ENCODE data around the gene RBBP7.

RBBP7 gene

DNA sequence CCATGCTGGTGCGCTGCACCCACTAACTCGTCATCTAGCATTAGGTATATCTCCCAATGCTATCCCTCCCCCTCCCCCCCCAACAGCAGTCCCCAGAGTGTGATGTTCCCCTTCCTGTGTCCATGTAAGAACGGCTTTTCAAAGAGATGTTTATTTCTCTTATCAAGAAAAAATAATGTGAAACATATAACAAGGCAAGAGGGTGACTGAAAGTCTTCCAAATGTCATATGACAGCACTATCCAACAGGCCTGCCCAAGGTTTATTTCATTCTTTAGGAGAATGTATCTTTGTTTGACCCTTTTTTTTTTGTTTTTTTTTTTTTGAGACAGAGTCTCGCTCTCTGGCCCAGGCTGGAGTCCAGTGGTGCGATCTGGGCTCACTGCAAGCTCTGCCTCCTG is 46.4 kb upstream of the RBBP7 start:
- no peaks in the 10 kb centered on the region for H3K4me1 ChIP-seq (ENCODE audit: insufficient read depth, low read length, poor library complexity, severe bottlenecking)
- no peaks in the 10 kb centered on the region for H3K9me2 ChIP-seq (replicated peaks; ENCODE audit: low read depth, low read length)
- H3K9me3 ChIP-seq (ENCODE audit: insufficient read depth, low read depth, low read length), result no peaks in the 10 kb centered on the region
- no peaks in the 10 kb centered on the region for H3K36me3 ChIP-seq (ENCODE audit: insufficient read depth, low read length)
- H3K4me3 ChIP-seq (ENCODE audit: low read length, poor library complexity, severe bottlenecking), result no peak overlapping the region
- TF ChIP-seq EZH2phosphoT487 (IDR thresholded peaks at IDR 0.05; ENCODE audit: borderline replicate concordance) (no peak), CTCF (conservative IDR thresholded peaks at IDR 0.05; ENCODE audit: low read length) (no peak)
- no peaks in the 10 kb centered on the region for H3K79me2 ChIP-seq (ENCODE audit: insufficient read depth, low read length)
- no peaks in the 10 kb centered on the region for H3F3A ChIP-seq (ENCODE audit: low read depth)
- H2AFZ ChIP-seq (ENCODE audit: low read length), result no peak overlapping the region
- H4K20me1 ChIP-seq (ENCODE audit: insufficient read depth, low read length, poor library complexity, severe bottlenecking), result no peaks in the 10 kb centered on the region
- no peak overlapping the region for H3K9ac ChIP-seq (ENCODE audit: low read depth, low read length, poor library complexity, severe bottlenecking)
- H3K4me2 ChIP-seq (ENCODE audit: low read depth, low read length, poor library complexity, severe bottlenecking), result no peak overlapping the region
- H3K27me3 ChIP-seq (ENCODE audit: insufficient read depth, low read length, poor library complexity, severe bottlenecking), result no peaks in the 10 kb centered on the region

- Histone ChIP-seq H3K4me1 (ENCODE audit: insufficient read depth, low read length, poor library complexity, severe bottlenecking) (no peaks in the 10 kb centered on the region), H3F3A (ENCODE audit: low read depth) (no peaks in the 10 kb centered on the region), H2AFZ (ENCODE audit: low read length) (no peak overlapping the region), H3K4me2 (ENCODE audit: low read depth, low read length, poor library complexity, severe bottlenecking) (no peak overlapping the region), H3K9ac (ENCODE audit: low read depth, low read length, poor library complexity, severe bottlenecking) (no peak overlapping the region), H3K9me3 (ENCODE audit: insufficient read depth, low read depth, low read length) (no peaks in the 10 kb centered on the region), H4K20me1 (ENCODE audit: insufficient read depth, low read length, poor library complexity, severe bottlenecking) (no peaks in the 10 kb centered on the region), H3K79me2 (ENCODE audit: insufficient read depth, low read length) (no peaks in the 10 kb centered on the region), H3K4me3 (ENCODE audit: low read length, poor library complexity, severe bottlenecking) (no peak overlapping the region), H3K27me3 (ENCODE audit: insufficient read depth, low read length, poor library complexity, severe bottlenecking) (no peaks in the 10 kb centered on the region), H3K9me2 (replicated peaks; ENCODE audit: low read depth, low read length) (no peaks in the 10 kb centered on the region), H3K36me3 (ENCODE audit: insufficient read depth, low read length) (no peaks in the 10 kb centered on the region)
- no peak for TF ChIP-seq CTCF (conservative IDR thresholded peaks at IDR 0.05; ENCODE audit: low read length)
- no peak for TF ChIP-seq EZH2phosphoT487 (IDR thresholded peaks at IDR 0.05; ENCODE audit: borderline replicate concordance)
These were observed 43.9 kb upstream of the RBBP7 start for GRCh38 chrX:16914058-16914457.

- Histone ChIP-seq H3K9ac (ENCODE audit: low read depth, low read length, poor library complexity, severe bottlenecking) (no peak overlapping the region), H2AFZ (ENCODE audit: low read length) (no peak overlapping the region), H3K36me3 (ENCODE audit: insufficient read depth, low read length) (no peaks in the 10 kb centered on the region), H3K9me3 (ENCODE audit: insufficient read depth, low read depth, low read length) (no peaks in the 10 kb centered on the region), H3K9me2 (replicated peaks; ENCODE audit: low read depth, low read length) (no peaks in the 10 kb centered on the region), H4K20me1 (ENCODE audit: insufficient read depth, low read length, poor library complexity, severe bottlenecking) (no peaks in the 10 kb centered on the region), H3K27me3 (ENCODE audit: insufficient read depth, low read length, poor library complexity, severe bottlenecking) (no peaks in the 10 kb centered on the region), H3K4me3 (ENCODE audit: low read length, poor library complexity, severe bottlenecking) (no peak overlapping the region), H3K4me2 (ENCODE audit: low read depth, low read length, poor library complexity, severe bottlenecking) (no peak overlapping the region), H3F3A (ENCODE audit: low read depth) (no peaks in the 10 kb centered on the region), H3K79me2 (ENCODE audit: insufficient read depth, low read length) (no peaks in the 10 kb centered on the region), H3K4me1 (ENCODE audit: insufficient read depth, low read length, poor library complexity, severe bottlenecking) (no peaks in the 10 kb centered on the region)
- TF ChIP-seq EZH2phosphoT487 (IDR thresholded peaks at IDR 0.05; ENCODE audit: borderline replicate concordance) (no peak), CTCF (conservative IDR thresholded peaks at IDR 0.05; ENCODE audit: low read length) (no peak)
These were observed 40.2 kb upstream of the RBBP7 start for GRCh38 chrX:16910376-16910775.

All from Loucy (cell line).